Spleen (tissue), 11 donors: ENCODE data around the gene IQCE. TPM values are rescaled to one million over a fixed set of nuclear protein-coding genes. Genes with fewer than 3 reads are reported as not detected.

ENCODE experiments used
- DNase-seq: peaks from one replicate; pipeline ENCODE4 v3.0.0-alpha.2; 2020
- H3K27ac ChIP-seq, 8 donors: fragments of 200-600 bp; sonication (generic) in 7 of 8; 1 replicate in 4 of 8; 2 replicates in 4 of 8; pipeline versions ENCODE4 v1.5.0 to v1.8.0; 2016 to 2021; ENCODE audit warnings: inconsistent platforms in 4 of 8, mild to moderate bottlenecking in 4 of 8, moderate library complexity in 1 of 8
- H3K27me3 ChIP-seq, 7 donors: fragments of 200-600 bp; sonication (generic) in 6 of 7; replicated peaks in 1 of 7; 1 replicate in 4 of 7; 2 replicates in 3 of 7; pipeline versions ENCODE4 v1.5.0 to v1.8.0; 2016 to 2021; ENCODE audit warnings: inconsistent platforms in 3 of 7, mild to moderate bottlenecking in 1 of 7
- H3K36me3 ChIP-seq, 6 donors: fragments of 200-600 bp; sonication (generic) in 5 of 6; 1 replicate in 4 of 6; 2 replicates in 2 of 6; pipeline versions ENCODE4 v1.5.0 to v1.8.0; 2016 to 2021; ENCODE audit warnings: inconsistent platforms in 2 of 6
- H3K4me1 ChIP-seq, 6 donors: fragments of 200-600 bp; sonication (generic) in 5 of 6; 1 replicate in 3 of 6; 2 replicates in 3 of 6; pipeline versions ENCODE4 v1.5.0 to v1.8.0; 2016 to 2021; ENCODE audit warnings: inconsistent platforms in 3 of 6
- H3K4me3 ChIP-seq, 8 donors: fragments of 200-600 bp; sonication (generic) in 7 of 8; 1 replicate in 4 of 8; 2 replicates in 4 of 8; pipeline versions ENCODE4 v1.5.0 to v1.8.0; 2016 to 2021; ENCODE audit warnings: inconsistent platforms in 4 of 8, mild to moderate bottlenecking in 4 of 8, moderate library complexity in 2 of 8
- H3K9me3 ChIP-seq, 8 donors: fragments of 200-600 bp; sonication (generic) in 7 of 8; 1 replicate in 4 of 8; 2 replicates in 4 of 8; pipeline versions ENCODE4 v1.5.0 to v1.8.0; 2016 to 2021; ENCODE audit warnings: inconsistent platforms in 4 of 8
- POLR2A ChIP-seq, 3 donors: fragments of 450-650 bp; IDR thresholded peaks; one replicate each; pipeline ENCODE4 v1.5.1; 2017; ENCODE audit warnings: antibody characterized with exemption in 3 of 3, mild to moderate bottlenecking in 1 of 3
- POLR2AphosphoS5 ChIP-seq, 3 donors: sonication (generic); formaldehyde crosslinking; IDR thresholded peaks; one replicate each; pipeline ENCODE4 v1.5.1; 2017; ENCODE audit warnings: antibody characterized with exemption in 3 of 3
- WGBS, 5 donors: extraction: QIAGEN DNeasy Blood & Tissue Kit in 3 of 5; methylation state at CpG; one replicate each; pipeline versions ENCODE4 v1.1.5 to v1.1.7; 2013 to 2018; 5-methylcytosine and 5-hydroxymethylcytosine counted together
- intact Hi-C: fragments of 100-400 bp; cut with DNase I; formaldehyde crosslinking; loops from one replicate; pipeline ENCODE4 v1.15.0; 2023; ENCODE audit warnings: low total_unique reads
- polyA plus RNA-seq, 3 donors: library from polyadenylated mRNA; stranded (reverse); fragments of 200-250 nt; gene quantifications; one replicate each; pipeline ENCODE4 v1.2.1, GENCODE V29; 2013
- total RNA-seq, 7 donors: library from RNA; depleted of rRNA in 3 of 7; stranded (reverse); fragments of >200 nt in 3 of 7; fragmentation: NEBNext Ultra II Directional in 4 of 7; extraction: Animal tissue kit (Norgen Biotek cat#: 25700) in 4 of 7; gene quantifications; one replicate each; pipeline versions ENCODE4 v1.1.0 to v1.2.1, GENCODE V29; 2016 to 2021
- TF ChIP-seq, protein P1 (sequence below), 11 experiments: fragments of 200-600 bp in 7 of 11; fragments of 450-650 bp in 4 of 11; sonication (generic) in 4 of 11; IDR thresholded peaks in 8 of 11; conservative IDR thresholded peaks in 3 of 11; 1 replicate in 7 of 11; 2 replicates in 4 of 11; pipeline versions ENCODE4 v1.4.0 to v1.8.0; 2016 to 2021; ENCODE audit warnings: antibody characterized with exemption in 11 of 11, inconsistent platforms in 4 of 11, mild to moderate bottlenecking in 1 of 11
- donor health status: healthy with polysubstance abuse.
- donor health status: DM: no; HTN: no; CAD: no; lungs with moderate emphysema.
- donor health status: DM: no; HTN: no; CAD: no.
- donor health status: Bipolar disorder and iron deficiency.
- donor health status: healthy.
- donor health status: DM: no; HTN: no; CAD: no.
- donor health status: DM: yes; HTN: yes; CAD: no.

Gene IQCE
- total and polyA plus RNA-seq, 10 donors = 1.2 to 17.1 (median 11.4) TPM

- 85 to 91% (median 90%) methylated on average over 11 of the region's 11 CpGs for WGBS, 5 donors
- peaks cover 0 to 49% (median 15%) of the 10 kb centered on the region in 6 donors for H3K36me3 ChIP-seq
- H3K4me1 ChIP-seq = no peaks in the 10 kb centered on the region
- intact Hi-C loops = no loop called here
- H3K27ac ChIP-seq = no peak overlapping the region
- no peak for TF ChIP-seq POLR2AphosphoS5 (IDR thresholded peaks at IDR 0.05)
- no peak for TF ChIP-seq POLR2A (IDR thresholded peaks at IDR 0.05)
- no peaks in the 10 kb centered on the region for H3K27me3 ChIP-seq
- DNase-seq = no peak
- H3K4me3 ChIP-seq = no peak overlapping the region
- no peaks in the 10 kb centered on the region for H3K9me3 ChIP-seq
Measured at GRCh38 chr7:2580636-2581035, 21.9 kb downstream of the IQCE start.

GRCh38 chr7:2582006-2582735 lies 23.4 kb downstream of the IQCE start:
- WGBS, 5 donors = 84 to 93% (median 91%) methylated on average over 22 to 24 of the region's 24 CpGs
- no peaks in the 10 kb centered on the region for H3K9me3 ChIP-seq
- peaks cover 0 to 55% (median 17%) of the 10 kb centered on the region in 6 donors for H3K36me3 ChIP-seq
- H3K4me1 ChIP-seq = no peaks in the 10 kb centered on the region
- TF ChIP-seq POLR2AphosphoS5 (IDR thresholded peaks at IDR 0.05) = no peak
- TF ChIP-seq POLR2A (IDR thresholded peaks at IDR 0.05) = no peak
- TF ChIP-seq, protein P1, sequence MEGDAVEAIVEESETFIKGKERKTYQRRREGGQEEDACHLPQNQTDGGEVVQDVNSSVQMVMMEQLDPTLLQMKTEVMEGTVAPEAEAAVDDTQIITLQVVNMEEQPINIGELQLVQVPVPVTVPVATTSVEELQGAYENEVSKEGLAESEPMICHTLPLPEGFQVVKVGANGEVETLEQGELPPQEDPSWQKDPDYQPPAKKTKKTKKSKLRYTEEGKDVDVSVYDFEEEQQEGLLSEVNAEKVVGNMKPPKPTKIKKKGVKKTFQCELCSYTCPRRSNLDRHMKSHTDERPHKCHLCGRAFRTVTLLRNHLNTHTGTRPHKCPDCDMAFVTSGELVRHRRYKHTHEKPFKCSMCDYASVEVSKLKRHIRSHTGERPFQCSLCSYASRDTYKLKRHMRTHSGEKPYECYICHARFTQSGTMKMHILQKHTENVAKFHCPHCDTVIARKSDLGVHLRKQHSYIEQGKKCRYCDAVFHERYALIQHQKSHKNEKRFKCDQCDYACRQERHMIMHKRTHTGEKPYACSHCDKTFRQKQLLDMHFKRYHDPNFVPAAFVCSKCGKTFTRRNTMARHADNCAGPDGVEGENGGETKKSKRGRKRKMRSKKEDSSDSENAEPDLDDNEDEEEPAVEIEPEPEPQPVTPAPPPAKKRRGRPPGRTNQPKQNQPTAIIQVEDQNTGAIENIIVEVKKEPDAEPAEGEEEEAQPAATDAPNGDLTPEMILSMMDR (IDR thresholded peaks at IDR 0.05 in 8 of 11, conservative IDR thresholded peaks at IDR 0.05 in 3 of 11) = no peak
- no peak overlapping the region for H3K27ac ChIP-seq
- H3K27me3 ChIP-seq = no peaks in the 10 kb centered on the region
- no peak overlapping the region for H3K4me3 ChIP-seq
- intact Hi-C loops = no loop called here
- no peak for DNase-seq

- peaks cover 0 to 56% (median 13%) of the 10 kb centered on the region in 6 donors for H3K36me3 ChIP-seq
- TF ChIP-seq POLR2A (IDR thresholded peaks at IDR 0.05) (no peak), POLR2AphosphoS5 (IDR thresholded peaks at IDR 0.05) (no peak)
- TF ChIP-seq, protein P1 (IDR thresholded peaks at IDR 0.05 in 8 of 11, conservative IDR thresholded peaks at IDR 0.05 in 3 of 11) = no peak
- DNase-seq = no peak
- no peaks in the 10 kb centered on the region for H3K27me3 ChIP-seq
- no peaks in the 10 kb centered on the region for H3K4me1 ChIP-seq
- no peaks in the 10 kb centered on the region for H3K9me3 ChIP-seq
- no peak overlapping the region for H3K27ac ChIP-seq
- intact Hi-C loops = no loop called here
- H3K4me3 ChIP-seq = no peak overlapping the region
- WGBS, 5 donors = 92 to 96% (median 94%) methylated on average over 22 to 49 of the region's 54 CpGs
Measured at GRCh38 chr7:2583798-2584580, 25.2 kb downstream of the IQCE start.

- intact Hi-C loops = no loop called here
Measured at GRCh38 chr7:2585446-2585845, 26.7 kb downstream of the IQCE start.

More at GRCh38 chr7:2585446-2585845, 26.7 kb downstream of the IQCE start:
- Histone ChIP-seq H3K27me3 (no peaks in the 10 kb centered on the region), H3K9me3 (no peaks in the 10 kb centered on the region), H3K36me3 (peaks cover 0 to 57% (median 16%) of the 10 kb centered on the region in 6 donors), H3K4me3 (no peak overlapping the region), H3K27ac (no peak overlapping the region), H3K4me1 (no peaks in the 10 kb centered on the region)
- DNase-seq = no peak
- TF ChIP-seq, protein P1 (IDR thresholded peaks at IDR 0.05 in 8 of 11, conservative IDR thresholded peaks at IDR 0.05 in 3 of 11) = no peak
- no peak for TF ChIP-seq POLR2AphosphoS5 (IDR thresholded peaks at IDR 0.05)
- no peak for TF ChIP-seq POLR2A (IDR thresholded peaks at IDR 0.05)
- 89 to 94% (median 91%) methylated on average over 19 of the region's 19 CpGs for WGBS, 5 donors
